GM15510 (cell line): ENCODE results near the gene NDUFS4.

Experiments
- POLR2A ChIP-seq: IDR thresholded peaks from 3 replicates; pipeline ENCODE4 v1.6.1; 2011; ENCODE audit warnings: borderline replicate concordance; ENCODE audit not compliant: insufficient read length; ENCODE audit errors: extremely low read depth

NDUFS4 gene

DNA sequence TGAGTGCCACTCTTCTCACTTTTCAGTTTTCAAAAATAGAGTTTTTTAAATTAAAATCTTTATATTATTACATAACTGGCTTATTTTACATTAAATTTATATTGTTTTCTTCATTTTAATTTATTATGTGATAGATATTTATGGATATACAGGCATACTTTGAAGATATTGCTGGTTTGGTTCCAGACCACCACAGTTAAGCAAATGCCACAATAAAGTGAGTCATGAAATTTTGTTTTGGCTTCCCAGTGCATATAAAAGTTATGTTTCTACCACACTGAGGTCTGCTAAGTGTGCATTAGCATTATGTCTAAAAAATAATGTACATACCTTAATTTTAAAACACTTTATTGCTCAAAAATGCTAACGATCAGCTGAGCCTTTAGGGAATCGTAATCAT is 47.4 kb downstream of the NDUFS4 start:
- TF ChIP-seq POLR2A = no peak

DNA sequence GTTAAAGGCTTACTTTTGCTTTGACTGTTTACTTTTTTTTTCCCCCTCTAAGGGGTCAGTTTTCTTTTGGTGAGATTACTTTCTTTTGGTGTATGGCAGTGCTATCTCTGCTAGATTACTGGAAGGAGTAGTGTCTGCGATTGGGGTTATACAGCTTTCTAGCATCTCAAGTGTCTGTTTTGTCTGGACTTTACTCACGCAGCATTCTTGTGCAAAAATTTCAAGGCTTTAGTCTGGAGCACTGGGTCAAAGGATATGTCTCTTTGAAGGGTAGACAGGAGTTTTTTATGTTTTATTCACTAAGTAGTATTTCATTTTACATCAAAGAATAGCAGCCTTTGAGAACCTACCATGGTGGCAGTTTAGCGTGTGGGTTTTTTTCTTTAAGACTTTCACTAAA is 52.6 kb downstream of the NDUFS4 start:
- no peak for TF ChIP-seq POLR2A

DNA sequence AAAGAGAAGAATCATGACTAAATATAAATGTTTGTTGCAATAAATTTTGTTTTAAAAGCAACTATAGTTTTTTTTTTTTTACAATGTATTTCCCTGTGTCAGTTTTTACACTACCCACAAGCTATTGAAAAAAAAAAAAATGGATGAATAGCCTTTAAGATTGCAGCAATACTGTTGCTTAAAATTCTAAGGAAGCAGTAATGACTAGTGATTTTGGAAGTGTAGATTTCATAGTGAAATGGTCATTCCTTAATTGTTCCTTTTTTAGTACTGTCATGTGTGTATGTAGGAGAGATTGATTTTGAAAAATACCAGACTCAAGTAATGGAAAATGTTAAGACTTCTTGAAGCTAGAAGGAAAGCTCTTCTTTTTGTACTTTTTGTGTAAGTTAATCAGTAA is 53.1 kb downstream of the NDUFS4 start:
- TF ChIP-seq POLR2A = no peak

DNA sequence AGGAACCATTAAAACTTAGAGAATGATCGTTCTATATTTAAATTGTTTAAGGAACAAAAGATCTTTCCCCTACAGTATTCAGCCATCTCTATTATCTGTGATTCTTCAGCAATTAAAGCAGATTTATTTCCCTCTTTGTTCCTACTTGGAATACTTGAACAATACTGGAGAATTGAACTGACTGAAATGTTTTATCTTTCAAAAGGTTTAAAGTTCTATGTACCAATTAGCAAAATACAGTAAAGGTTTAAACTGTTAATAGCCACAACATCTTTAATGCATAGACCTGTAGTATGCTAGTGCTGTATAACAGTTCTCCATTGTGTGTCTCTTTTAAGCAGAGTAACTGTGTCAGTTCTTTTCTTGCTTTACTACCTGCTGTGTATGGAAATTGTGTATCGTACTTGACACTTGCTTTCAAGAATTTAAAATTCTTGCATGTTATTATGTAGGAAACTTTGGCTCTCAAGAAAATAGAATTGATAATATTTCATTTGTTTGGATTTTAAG is 54.0 kb downstream of the NDUFS4 start:
- no peak for TF ChIP-seq POLR2A

DNA sequence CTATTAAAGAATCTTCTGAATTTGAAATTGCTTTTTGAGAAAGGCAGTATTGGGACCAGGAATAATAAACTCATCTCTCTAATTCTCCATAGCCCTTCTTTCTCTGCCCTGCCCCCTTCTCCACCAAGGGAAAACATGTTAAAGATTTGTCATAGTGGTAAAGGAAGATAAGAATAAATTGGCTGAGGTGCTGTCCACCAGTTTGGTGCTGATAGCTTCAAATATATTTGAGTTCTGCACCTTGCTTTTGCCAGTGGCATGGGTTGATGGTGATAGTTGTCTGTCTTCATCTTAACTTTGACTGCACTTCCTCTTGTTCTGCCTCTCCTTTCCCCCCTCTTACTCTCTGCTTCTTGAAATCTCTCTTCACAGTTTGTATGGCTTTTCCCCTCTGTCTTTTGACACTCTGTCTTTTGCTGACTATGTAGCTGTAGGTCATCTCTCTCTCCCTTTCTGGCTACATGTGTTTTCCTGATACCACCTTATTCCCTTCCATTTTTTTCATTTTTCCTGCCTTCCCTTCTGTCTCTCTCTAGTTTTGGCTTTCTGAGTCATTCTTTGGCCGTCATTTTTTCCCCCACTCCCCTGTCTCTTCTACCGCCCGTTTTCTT is 56.6 kb downstream of the NDUFS4 start:
- no peak for TF ChIP-seq POLR2A

DNA sequence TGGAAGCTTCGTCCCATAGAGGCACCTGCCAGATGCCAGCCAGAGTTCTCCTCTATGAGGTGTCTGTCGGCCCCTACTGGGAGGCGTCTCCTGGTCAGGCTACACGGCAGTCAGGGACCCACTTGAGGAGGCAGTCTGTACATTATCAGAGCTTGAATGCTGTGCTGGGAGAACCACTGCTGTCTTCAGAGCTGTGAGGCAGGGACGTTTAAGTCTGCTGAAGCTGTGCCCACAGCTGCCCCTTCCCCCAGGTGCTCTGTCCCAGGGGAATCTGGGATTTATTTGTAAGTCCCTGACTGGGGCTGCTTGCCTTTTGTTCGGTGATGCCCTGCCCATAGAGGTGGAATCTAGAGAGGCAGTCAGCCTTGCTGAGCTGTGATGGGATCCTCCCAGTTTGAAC is 70.8 kb downstream of the NDUFS4 start:
- TF ChIP-seq POLR2A = no peak

DNA sequence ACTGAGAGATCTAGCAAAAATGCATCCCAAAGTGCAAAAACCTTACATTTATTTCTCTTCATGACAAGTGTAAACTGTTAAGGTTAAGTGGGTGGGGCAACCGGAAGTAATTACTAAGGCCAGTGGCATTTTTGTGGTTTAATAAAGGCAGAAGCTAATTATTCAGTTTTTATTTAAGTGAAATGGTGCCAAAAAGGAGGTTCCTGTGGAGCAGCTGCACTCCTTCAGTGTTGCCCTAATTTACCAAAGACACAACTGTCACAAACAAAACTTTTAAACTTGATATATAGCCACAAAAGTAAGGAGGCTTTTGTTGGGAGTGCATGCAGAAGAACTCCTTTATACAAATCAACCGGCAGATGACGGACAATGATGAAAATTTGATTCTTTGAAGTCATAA is 81.6 kb downstream of the NDUFS4 start:
- no peak for TF ChIP-seq POLR2A

DNA sequence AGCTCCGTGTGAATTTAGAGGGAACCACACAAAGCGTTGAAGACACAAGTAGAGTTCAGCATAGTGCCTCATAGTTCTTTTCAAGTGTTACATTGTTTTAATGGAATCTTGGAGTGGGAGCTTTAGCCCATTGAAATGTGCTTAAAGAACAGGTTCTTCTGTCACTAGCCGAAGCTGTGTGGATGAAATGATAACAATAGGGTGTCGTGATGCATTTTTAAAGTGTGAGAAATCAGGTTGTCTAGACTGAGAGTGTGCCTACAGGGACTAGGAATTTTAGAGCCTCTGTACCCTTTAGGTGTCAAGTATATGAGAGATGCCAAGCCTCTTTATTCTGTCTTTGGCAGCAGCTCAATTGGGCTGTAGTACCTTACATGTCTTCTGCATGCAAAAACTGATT is 83.0 kb downstream of the NDUFS4 start:
- TF ChIP-seq POLR2A = no peak

DNA sequence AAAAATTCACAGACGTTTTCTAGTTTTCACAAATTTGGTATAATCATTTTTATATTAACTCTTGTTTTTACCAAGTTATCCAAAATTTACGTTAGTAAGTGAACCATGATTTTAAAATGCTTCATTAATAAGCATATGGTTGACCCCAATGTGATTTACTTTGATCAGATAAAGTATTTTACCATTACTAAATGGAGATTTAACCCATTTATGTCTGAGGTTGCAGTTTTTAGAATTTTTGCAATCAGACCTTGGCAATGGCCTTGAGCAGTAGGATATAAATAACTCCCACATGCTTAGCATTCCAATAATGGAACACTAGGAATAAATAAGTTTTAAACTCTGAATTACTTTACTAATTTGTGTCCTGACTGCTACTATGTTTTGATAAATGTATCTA is 84.6 kb downstream of the NDUFS4 start:
- TF ChIP-seq POLR2A = no peak

DNA sequence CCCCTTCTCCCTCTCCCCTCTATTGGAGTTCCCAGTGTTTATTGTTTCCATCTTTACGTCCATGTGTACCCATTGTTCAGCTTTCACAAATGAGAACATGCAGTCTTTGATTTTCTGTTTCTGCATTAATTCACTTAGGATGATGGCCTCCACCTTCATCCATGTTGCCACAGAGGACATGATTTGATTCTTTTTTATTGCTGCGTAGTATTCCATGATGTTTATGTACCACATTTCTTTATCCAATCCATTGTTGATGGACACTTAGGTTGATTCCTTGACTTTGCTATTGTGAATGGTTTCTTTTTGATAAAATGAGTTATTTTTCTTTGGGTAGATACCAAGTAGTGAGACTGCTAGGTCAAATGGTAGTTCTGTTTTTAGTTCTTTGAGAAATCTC is 88.9 kb downstream of the NDUFS4 start:
- TF ChIP-seq POLR2A = no peak

DNA sequence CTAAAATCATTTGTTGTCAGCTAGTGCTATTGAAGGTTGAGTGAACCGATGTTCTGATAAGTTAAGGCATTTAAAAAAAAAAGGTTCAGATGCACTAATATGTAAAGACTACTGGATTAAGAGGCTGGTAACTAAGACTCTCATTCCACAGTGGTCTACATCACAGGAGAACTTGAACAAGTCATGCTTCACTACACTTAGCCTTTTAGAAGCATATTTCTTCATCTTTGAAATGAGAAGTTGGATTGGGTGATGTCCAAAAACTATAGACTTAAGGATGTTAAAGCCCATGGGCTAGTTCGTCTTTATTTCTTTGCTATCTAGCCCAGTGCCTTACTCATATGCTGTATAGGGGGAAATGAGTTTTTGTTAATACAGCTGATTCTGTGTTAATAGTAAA is 107.2 kb downstream of the NDUFS4 start:
- TF ChIP-seq POLR2A = no peak

DNA sequence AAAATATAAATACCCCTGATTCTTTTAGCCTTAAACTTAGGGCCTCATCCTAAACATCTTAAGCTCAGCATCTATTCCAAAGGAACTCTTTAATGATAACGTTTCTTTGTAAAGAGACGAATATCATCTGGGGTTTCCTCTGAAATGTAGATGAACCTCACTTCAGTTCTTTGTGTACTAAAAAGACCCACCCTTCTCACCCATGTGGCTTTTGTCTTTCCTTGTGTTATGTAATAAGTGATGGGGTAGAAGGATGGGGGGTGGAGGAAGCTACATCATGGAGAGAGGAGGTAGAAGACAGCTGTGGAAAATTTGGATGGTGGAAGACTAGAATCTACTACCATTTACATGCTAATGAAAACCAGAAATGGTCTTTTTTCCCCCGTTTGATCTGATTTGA is 111.0 kb downstream of the NDUFS4 start:
- no peak for TF ChIP-seq POLR2A

DNA sequence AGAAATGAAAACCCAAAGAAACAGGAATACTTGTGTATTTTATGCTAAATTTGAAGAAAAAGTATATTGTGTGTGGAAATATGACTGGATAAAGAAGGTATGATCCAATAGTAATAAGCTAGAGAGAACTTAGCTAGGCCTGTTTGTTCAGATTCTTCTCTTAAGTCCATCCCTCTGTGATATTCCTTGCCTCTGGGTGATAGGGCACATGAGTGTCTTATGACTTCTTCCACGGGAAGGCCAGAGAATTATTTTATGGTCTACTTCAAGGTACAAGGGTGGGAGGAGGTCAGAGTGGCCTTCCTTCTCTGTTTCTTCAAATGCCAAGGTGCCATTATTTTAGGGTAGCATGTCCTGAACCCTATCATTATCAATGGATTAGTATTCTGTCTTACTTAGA is 113.7 kb downstream of the NDUFS4 start:
- TF ChIP-seq POLR2A = no peak

DNA sequence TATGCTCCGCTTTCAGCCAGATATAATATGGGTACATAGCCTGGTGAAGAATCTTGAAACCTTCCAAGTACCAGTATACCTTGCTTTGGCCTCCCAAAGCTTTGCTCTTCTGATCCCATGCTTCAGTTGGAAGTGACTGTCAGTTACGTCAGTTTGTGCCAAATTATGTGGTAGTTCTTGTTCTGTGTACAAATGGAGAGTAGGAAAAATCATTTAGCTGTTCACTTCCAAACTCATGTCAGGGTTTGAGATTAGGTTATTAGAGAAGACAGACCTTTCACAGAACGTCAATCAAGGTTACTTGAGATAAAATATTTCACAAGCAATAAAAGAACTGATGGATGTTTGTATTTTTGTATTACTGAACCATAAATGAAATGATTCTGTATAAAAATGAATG is 117.2 kb downstream of the NDUFS4 start:
- TF ChIP-seq POLR2A = no peak

DNA sequence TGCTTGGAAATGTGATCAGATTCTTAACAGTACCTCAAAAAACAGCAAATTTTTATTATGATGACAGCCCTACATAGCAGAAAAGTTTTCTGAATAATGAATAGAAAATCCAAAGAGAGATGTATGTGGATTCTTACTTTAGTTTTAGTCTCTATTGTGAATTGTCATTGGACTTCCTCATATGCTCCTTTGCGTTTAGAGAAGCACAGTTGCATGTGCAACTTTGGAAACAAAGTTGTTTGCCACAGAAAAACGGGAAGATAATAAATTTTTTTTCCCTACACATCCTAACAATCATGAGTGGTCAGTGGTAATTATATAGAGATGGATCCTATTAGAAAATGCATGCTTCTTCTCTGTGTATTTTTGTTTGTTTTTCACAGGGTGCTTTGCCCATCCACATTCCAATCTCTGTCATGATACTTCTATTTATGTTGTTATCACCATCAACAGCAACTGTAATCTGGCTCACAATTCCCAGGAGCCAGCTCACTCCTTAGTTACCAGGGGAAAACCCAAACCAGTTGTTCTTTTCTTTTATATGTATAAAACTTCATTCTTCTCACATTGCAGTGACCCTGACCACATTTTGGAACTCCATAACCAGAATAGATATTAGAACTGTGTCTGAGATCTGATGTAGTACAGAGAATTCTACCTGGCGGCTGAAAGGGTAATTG is 118.7 kb downstream of the NDUFS4 start:
- TF ChIP-seq POLR2A = no peak

DNA sequence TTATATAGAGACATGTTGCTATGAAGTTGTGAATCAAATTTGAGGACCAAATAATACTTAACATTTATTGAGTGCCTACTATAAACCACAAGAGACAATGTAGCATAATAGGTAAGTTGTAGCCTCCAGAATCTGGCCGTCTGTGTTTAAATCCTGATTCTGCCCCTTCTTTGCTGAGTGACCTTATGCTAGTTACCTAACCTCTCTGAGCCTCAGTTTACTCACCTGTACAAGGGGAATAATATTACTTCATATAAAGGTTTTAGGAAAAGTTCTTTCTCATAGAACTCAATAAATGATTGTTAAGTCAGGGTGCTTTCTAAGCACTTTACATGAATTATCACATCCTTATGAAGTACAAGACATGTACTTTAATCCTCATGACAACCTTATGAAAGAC is 120.6 kb downstream of the NDUFS4 start:
- TF ChIP-seq POLR2A = no peak
